Fibroblast of skin of abdomen (primary cell): ENCODE data around the gene SH2B2.
A peak's percentile ranks its signal among the peaks of the same experiment; 100 is the strongest.

Experiments
- DNase-seq: peaks from one replicate; pipeline ENCODE4 v3.0.0-alpha.2; 2013

The SH2B2 gene

GRCh38 chr7:102268635-102269034 lies 18.0 kb upstream of the SH2B2 start:
- no peak for DNase-seq

- no peak for DNase-seq
These were observed 16.3 kb upstream of the SH2B2 start for GRCh38 chr7:102270178-102270887.

- DNase-seq: no peak
These were observed 15.4 kb upstream of the SH2B2 start for GRCh38 chr7:102271158-102271798.

- peak; percentile 66 for DNase-seq
These were observed 14.4 kb upstream of the SH2B2 start for GRCh38 chr7:102272075-102272916.

- no peak for DNase-seq
These were observed 13.5 kb upstream of the SH2B2 start for GRCh38 chr7:102272917-102273748.

- peak; percentile 42 for DNase-seq
These were observed 12.6 kb upstream of the SH2B2 start for GRCh38 chr7:102273749-102274712.

- no peak for DNase-seq
These were observed 11.5 kb upstream of the SH2B2 start for GRCh38 chr7:102275123-102275703.

GRCh38 chr7:102277901-102278300 lies 8.8 kb upstream of the SH2B2 start:
- no peak for DNase-seq

- DNase-seq: peak; percentile 62
These were observed 6.9 kb upstream of the SH2B2 start for GRCh38 chr7:102279537-102280400.

- no peak for DNase-seq
These were observed 6.1 kb upstream of the SH2B2 start for GRCh38 chr7:102280521-102280920.

GRCh38 chr7:102281785-102282184 lies 4.9 kb upstream of the SH2B2 start:
- no peak for DNase-seq

GRCh38 chr7:102282465-102283362 lies 4.0 kb upstream of the SH2B2 start:
- no peak for DNase-seq

- DNase-seq: no peak
These were observed 3.0 kb upstream of the SH2B2 start for GRCh38 chr7:102283477-102284189.

- DNase-seq: no peak
These were observed 2.3 kb upstream of the SH2B2 start for GRCh38 chr7:102284399-102284798.

GRCh38 chr7:102284891-102285539 lies 1.7 kb upstream of the SH2B2 start:
- no peak for DNase-seq

- no peak for DNase-seq
These were observed 980 bp upstream of the SH2B2 start for GRCh38 chr7:102285540-102286236.
